Measurements from ENCODE around the gene ZBTB6.
A peak's percentile ranks its signal among the peaks of the same experiment; 100 is the strongest.
"Not testable (repeated sequence)": the region's sequence is repeated elsewhere in the genome, so short reads cannot be mapped to it uniquely, and the experiment has no call there.

Gene ZBTB6

GRCh38 chr9:122900791-122901190 is 12.3 kb downstream of the ZBTB6 start:
- TF ChIP-seq CTCF (IDR thresholded peaks at IDR 0.05), result no peak
- Histone ChIP-seq H3K36me3 (peaks cover 12% of the 10 kb centered on the region), H3K4me1 (ENCODE audit: control insufficient read depth in 1 of 2, insufficient read depth in 1 of 2, low read depth in 1 of 2, low read length in 1 of 2) (peaks cover 27 to 31% of the 10 kb centered on the region in 2 experiments), H3K4me3 (ENCODE audit: low read depth in 1 of 2, low read length in 1 of 2) (no peak overlapping the region), H3K27me3 (no peaks in the 10 kb centered on the region), H3K9me3 (no peaks in the 10 kb centered on the region), H3K27ac (peak overlapping the region; percentile 28)

- H3K4me1 ChIP-seq (ENCODE audit: control insufficient read depth in 1 of 2, insufficient read depth in 1 of 2, low read depth in 1 of 2, low read length in 1 of 2), result peaks cover 6 to 9% of the 10 kb centered on the region in 2 experiments
- no peak for TF ChIP-seq CTCF (IDR thresholded peaks at IDR 0.05)
- H3K27me3 ChIP-seq, result no peaks in the 10 kb centered on the region
- no peak overlapping the region for H3K27ac ChIP-seq
- peaks cover 37% of the 10 kb centered on the region for H3K36me3 ChIP-seq
- H3K4me3 ChIP-seq (ENCODE audit: low read depth in 1 of 2, low read length in 1 of 2), result no peak overlapping the region
- H3K9me3 ChIP-seq, result no peaks in the 10 kb centered on the region
These were observed 15.2 kb downstream of the ZBTB6 start for GRCh38 chr9:122897969-122898368.

- Histone ChIP-seq H3K9me3 (no peaks in the 10 kb centered on the region), H3K27me3 (no peaks in the 10 kb centered on the region), H3K27ac (no peak overlapping the region), H3K4me3 (ENCODE audit: low read depth in 1 of 2, low read length in 1 of 2) (no peak overlapping the region), H3K4me1 (ENCODE audit: control insufficient read depth in 1 of 2, insufficient read depth in 1 of 2, low read depth in 1 of 2, low read length in 1 of 2) (no peaks in the 10 kb centered on the region), H3K36me3 (peaks cover 86% of the 10 kb centered on the region)
- TF ChIP-seq CTCF (IDR thresholded peaks at IDR 0.05), result no peak
These were observed 24.6 kb downstream of the ZBTB6 start for GRCh38 chr9:122888480-122888879.

- Histone ChIP-seq H3K4me3 (ENCODE audit: low read depth in 1 of 2, low read length in 1 of 2) (no peak overlapping the region), H3K9me3 (no peaks in the 10 kb centered on the region), H3K27ac (peak overlapping the region; percentile 27), H3K27me3 (no peaks in the 10 kb centered on the region), H3K36me3 (peaks cover 92% of the 10 kb centered on the region), H3K4me1 (ENCODE audit: control insufficient read depth in 1 of 2, insufficient read depth in 1 of 2, low read depth in 1 of 2, low read length in 1 of 2) (no peaks in the 10 kb centered on the region)
- no peak for TF ChIP-seq CTCF (IDR thresholded peaks at IDR 0.05)
These were observed 30.0 kb downstream of the ZBTB6 start for GRCh38 chr9:122883125-122883524.

- no peak overlapping the region for H3K4me3 ChIP-seq (ENCODE audit: low read depth in 1 of 2, low read length in 1 of 2)
- no peak for TF ChIP-seq CTCF (IDR thresholded peaks at IDR 0.05)
- H3K36me3 ChIP-seq, result peaks cover 98% of the 10 kb centered on the region
- no peak overlapping the region for H3K27ac ChIP-seq
- no peaks in the 10 kb centered on the region for H3K4me1 ChIP-seq (ENCODE audit: control insufficient read depth in 1 of 2, insufficient read depth in 1 of 2, low read depth in 1 of 2, low read length in 1 of 2)
- H3K27me3 ChIP-seq, result no peaks in the 10 kb centered on the region
- H3K9me3 ChIP-seq, result no peaks in the 10 kb centered on the region
These were observed 33.7 kb downstream of the ZBTB6 start for GRCh38 chr9:122879443-122879842.

- H3K4me3 ChIP-seq (ENCODE audit: low read depth in 1 of 2, low read length in 1 of 2), result no peak overlapping the region
- H3K27ac ChIP-seq, result no peak overlapping the region
- no peaks in the 10 kb centered on the region for H3K9me3 ChIP-seq
- TF ChIP-seq CTCF (IDR thresholded peaks at IDR 0.05), result no peak
- peaks cover 90% of the 10 kb centered on the region for H3K36me3 ChIP-seq
- no peaks in the 10 kb centered on the region for H3K4me1 ChIP-seq (ENCODE audit: control insufficient read depth in 1 of 2, insufficient read depth in 1 of 2, low read depth in 1 of 2, low read length in 1 of 2)
- H3K27me3 ChIP-seq, result no peaks in the 10 kb centered on the region
These were observed 37.6 kb downstream of the ZBTB6 start for GRCh38 chr9:122875523-122875922.

GRCh38 chr9:122867276-122867675 is 45.8 kb downstream of the ZBTB6 start:
- H3K4me1 ChIP-seq (ENCODE audit: control insufficient read depth in 1 of 2, insufficient read depth in 1 of 2, low read depth in 1 of 2, low read length in 1 of 2); H3K4me3 ChIP-seq (ENCODE audit: low read depth in 1 of 2, low read length in 1 of 2); H3K27ac ChIP-seq; H3K9me3 ChIP-seq; H3K27me3 ChIP-seq: not testable (repeated sequence)
- peaks cover 46% of the 10 kb centered on the region for H3K36me3 ChIP-seq

Data from neutrophil (primary cell).